ENCODE data around the gene DNAJB5.

Gene DNAJB5

DNA sequence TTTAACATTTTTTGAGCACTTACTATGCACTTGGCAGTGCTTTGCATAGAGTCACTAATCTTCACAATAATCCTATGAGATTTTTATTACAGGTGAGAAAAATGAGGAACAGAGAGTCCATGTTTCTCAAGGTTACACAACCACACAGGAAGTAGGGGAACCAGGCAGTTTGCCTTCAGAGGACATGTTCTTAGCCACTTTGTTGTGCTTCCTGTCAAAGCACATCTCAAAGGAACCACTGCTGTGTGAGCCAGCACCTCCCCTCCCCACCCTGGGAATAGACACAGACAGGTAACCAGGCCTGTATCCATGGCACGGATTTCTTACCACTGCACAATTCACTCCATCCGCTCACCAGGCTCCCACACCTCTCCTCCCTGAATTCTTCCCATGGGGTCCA, 6.3 kb upstream of the DNAJB5 start:
- DNase-seq, result no peak

DNA sequence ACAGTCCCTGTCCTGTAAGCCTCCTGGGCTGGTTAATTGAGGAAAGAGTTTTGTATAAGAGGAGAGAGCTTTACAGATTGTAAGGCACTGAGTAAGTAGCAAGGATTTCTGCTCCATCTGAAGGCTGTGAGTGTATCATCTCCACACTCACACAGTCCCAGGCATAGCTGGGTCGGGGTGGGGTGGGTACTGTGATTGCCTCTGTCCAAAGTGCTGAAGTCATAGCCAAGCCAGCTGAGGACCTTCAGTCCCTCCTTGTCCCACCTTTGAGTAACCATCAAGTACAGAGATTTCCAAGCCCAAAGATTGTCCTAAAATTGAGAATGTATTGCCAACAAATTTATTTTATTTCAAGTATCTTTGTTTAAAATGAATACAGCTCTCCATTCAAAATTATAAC, 5.5 kb upstream of the DNAJB5 start:
- DNase-seq, result no peak

DNA sequence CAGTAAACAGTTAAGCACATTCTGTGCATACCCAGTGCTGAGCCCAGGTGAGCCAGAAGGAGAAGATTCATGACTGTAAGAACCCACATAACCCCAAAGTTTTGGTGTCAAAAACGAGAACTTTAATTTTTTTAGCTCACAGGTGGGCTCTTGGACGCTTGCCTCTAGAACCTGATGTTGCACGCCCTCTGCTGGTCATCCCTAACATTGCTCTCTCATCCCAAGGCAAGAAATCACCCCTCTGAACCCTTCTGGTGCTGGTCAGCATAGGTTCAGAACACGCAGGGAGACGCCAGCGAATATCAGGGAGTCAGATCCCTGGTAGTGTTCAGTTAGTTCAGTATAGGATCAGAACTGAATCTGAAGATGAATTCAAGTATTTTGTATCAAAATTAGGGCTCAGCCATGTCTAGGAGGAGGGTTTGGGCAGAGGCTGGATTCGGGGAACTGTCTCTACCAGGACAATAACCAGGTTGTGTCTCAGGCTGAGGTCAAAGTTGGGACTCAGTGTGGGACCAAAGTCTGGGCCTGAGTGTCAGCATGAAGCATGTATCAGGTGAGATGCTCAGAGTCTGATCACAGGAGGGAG, 4.1 kb upstream of the DNAJB5 start:
- peak in 33 of 56 donors; percentile 9 to 72 (median 29) for DNase-seq

DNA sequence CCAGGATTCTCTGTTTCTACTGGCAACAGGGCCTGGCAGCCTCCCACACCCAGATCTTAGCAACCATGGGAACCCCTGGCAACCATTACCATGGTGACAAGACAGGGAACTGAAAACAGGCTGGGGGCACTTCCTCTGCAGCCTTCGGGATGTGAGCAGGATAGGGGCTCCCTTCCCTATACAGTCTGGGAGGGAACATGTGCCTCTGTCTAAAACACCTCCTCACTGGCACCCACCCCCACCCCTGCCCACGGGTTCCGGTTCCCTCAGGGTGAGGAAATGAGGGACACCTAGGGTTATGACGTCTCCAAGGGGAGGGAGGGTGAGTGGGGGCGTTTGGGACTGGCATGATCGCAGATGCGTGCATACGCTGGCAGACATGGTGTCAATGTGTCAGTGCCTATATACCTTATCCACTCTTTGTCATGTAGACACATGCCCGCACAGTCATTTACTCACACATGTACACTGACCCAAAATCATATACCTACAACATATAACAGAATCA, 3.0 kb upstream of the DNAJB5 start:
- peak in 49 of 56 donors; percentile 27 to 88 (median 68) for DNase-seq

DNA sequence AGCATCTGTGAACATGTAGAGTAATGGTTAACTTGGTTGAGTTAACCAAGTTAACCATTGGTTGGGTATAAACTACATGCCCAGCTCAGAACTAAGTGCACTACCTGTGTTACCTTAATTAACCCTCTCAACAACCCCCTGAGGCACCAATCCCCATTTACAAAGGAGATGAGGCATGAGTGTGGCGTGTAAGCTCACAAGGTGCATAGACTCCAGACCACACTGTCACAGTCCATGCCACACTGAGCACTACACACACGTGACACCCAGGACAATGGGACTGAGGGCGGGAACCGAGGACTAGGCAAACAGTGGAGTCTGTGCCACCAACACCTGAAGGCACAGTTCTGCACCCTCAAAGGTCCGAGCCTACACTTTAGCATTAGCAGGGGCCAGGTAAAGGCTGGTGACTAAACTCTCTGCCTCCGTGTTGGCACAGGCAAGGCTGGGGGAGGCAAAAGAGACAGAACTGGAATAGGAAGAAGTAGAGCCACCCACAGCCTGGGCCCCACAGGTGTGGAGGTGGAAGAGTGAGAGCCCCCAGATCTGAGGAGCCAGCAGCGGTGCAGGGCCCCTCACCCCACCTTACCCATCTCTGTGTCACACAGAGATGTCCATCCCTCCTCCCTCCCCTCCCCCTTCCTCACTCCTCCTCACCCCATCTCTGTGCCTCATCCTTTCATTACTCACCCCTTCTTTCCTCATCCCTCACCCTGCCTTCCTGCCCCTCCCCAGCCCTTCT, 2.2 kb upstream of the DNAJB5 start:
- DNase-seq, result peak in 5 of 56 donors; percentile 33 to 63 (median 49)

DNA sequence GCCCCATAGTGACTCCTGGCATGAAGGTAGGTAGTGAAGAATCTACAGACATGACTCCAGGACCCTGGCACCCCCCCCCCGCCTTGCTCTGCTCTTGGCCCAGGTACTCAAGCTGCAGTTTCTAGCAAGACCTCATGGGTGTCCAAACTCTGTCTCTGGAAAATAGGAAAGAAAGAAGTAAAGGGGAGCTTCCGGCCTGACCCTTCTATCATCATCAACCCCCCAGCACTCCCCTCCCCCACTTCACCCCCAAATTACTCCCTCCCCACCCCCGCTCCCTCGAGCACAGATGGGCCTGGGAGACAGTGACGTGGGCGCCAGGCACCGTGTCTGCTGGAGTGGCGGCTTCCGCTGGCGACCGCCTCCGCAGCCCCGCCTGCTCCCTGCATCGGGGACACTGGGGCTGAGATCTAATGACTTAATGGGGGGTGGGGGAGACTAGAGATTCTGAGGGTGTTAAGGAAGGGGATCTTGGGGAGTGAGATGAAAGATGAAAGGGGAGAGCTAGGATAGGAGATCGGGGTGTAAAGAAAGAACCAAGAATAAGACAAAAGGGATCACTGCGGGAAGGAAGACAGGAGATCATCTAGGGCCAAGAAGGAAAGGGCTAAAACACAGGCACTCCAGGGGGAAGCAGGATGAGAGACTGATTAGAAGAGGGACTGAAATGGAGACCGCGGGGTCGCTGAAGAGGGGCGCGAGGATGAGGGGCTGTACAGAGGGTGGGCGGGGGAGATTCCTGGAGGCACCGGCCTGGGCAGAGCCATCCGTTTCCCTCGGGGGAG, 1.1 kb upstream of the DNAJB5 start:
- DNase-seq, result peak in 43 of 56 donors; percentile 15 to 83 (median 49)

DNA sequence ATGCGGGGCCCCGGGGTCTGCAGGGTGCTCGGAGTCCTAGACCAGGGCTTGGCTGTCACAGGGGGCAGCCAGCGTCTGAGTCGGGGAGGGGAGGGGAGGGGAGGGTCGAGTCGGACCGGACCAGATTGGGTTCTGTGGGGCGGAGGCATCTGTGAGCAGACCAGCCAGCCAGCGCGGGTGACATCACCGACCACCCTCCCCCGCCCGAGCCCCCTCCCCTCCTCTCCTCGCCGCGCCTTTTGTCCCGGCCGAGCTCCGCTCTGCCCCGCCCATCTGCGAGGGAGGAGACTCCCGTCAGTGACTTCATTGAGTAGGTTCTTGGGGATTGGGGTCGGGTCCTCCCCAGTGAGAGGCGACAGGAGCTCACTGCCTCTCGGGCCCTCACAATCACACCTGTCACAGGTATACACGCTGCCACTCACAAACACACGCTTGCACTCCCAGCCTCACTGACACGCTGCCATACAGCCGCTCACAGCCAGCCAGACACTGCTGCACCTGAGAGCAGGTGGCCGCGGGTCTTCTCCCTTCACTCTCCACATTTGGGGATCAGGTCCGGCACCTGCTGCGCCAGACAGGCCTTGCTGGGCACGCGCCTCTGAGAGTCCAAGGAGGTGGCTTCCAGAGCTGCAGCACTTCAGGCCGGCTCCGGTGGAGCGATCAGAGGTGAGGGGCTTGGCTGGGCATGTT, 546 bp downstream of the DNAJB5 start:
- peak in 25 of 56 donors; percentile 9 to 91 (median 56) for DNase-seq

DNA sequence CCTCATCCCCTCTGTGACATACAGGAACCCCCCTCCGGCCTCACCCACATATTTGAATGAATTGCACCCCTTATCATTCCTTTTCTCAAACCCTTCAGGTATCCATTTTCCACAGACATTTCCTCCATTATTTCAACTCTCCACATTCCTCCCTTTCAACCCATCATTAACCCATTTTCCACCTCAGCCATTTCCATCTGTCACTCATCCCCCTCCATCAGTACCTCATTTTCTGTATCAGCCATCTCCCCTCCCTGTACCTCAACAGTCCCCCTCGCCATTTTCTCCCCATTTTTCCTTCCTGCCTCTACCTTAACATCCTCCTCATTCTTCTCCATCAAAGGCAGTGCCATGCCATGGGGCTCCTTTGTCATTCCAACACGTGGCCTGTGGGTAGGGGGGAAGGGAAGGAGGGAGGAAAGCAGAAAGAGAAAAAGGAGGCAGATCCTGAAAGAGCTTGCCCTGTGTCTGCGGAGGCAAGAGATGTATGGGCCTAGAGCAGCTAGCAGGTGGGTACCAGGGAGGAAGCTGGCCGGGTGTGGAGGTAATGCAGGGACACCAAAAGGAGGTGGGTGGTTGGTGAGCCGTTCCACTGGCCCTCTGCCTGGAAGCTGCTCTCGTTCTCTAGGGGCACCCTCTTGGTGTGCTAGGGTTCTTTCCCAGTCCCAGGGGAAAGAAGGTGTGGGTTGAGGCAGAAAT, 1.5 kb downstream of the DNAJB5 start:
- DNase-seq, result no peak

DNA sequence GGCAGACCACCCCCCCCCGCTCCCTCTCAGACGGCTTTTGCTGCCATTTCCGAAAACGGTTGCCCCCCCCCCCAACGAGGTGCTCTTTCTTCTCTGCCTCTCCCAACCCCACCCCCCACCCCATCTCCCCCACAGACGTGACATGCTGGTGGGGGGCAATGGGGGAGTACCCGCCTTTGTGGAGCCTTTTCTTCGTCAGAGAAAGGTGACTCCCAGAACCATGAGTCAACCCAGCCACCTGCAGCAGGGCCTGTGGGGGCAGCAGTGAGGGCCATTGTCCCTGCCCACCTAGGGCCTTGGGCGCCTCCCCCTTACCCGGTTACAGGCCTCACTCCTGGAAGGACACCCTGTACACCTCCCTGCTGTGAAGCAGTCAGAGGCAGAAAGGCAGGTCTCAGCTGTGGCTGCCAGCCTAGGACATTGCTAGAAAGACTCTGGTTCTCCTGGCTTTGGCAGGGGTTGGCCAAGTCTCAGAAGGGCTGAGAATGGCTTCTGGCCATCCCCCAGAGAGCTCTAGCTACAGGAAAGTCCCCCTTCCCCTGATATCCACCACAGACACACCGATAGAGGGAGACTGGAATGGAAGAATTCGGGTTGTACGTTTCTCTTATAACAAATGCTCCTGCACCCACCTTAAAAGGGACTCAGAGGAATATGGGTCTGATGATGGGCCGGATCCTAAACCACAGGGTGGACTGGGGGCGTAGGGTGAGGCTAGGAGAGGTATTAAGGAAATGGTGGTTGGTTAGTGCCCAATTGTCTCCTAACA, 2.2 kb downstream of the DNAJB5 start:
- peak in 20 of 56 donors; percentile 18 to 66 (median 38) for DNase-seq

DNA sequence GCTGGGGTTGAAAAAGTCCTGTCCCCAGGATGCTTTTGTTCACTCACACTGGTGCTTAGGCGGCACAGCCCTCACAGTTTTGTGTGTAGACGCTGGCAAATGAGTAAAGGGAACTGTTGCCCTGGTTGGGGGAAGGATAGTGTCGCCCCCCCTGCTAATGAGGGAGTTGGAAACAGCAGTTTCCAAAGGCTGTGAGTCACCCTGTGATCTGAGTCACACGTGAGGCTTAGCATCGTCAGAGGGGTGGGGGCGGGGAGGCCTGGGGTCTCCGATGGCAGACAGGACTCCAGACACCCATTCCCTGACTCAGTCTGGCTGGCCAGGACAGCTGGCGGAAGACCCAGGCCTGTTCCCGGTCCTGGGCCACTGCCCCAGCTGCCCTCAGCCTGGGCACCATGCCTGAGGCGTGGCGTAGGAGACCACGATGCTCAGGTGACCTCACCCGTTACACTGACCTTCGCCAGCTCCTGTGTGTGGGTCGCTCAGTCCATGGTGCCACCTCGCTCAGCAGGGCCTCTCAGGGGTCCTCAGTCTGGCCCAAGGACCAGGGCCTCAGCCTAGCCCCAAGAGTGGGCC, 2.9 kb downstream of the DNAJB5 start:
- DNase-seq, result peak in 16 of 56 donors; percentile 18 to 72 (median 45)

DNA sequence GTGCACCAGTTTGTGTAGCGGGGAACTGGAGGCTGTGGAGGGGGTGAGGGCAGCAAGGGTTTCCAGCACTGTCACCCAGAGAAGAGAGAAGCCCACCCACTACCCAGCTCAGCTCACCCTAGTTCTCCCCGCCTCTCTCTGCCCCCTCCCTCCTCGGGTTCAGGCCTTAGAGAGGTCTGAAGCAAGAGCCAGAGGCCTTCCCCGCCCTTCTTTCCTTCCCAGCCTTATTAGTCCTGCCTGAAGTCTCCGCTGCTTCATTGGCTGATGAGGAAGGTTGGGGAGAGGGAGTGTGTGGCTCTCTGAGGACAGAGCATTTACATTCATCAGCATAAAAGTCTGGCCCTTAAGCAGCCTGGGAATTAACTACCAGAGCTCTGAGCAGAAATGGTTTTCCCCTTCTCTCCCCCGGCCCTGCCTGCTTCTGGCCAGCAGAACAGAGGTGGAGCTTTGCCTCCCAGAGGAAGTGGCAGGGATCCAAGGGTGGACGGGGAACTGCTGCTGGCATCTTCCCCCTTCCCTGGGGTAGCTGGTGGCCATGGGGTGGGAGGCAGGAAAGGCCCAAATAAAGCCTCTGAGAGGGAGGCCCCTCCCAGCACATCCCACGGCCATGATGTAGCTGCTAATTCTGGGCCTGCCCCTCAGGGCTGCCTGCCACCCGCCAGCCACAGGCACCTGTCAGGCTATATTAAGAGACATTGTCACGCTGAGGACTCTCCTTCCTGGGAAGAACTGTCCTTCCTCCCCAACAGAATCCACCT, 4.1 kb downstream of the DNAJB5 start:
- DNase-seq, result peak in 41 of 56 donors; percentile 16 to 77 (median 45)

DNA sequence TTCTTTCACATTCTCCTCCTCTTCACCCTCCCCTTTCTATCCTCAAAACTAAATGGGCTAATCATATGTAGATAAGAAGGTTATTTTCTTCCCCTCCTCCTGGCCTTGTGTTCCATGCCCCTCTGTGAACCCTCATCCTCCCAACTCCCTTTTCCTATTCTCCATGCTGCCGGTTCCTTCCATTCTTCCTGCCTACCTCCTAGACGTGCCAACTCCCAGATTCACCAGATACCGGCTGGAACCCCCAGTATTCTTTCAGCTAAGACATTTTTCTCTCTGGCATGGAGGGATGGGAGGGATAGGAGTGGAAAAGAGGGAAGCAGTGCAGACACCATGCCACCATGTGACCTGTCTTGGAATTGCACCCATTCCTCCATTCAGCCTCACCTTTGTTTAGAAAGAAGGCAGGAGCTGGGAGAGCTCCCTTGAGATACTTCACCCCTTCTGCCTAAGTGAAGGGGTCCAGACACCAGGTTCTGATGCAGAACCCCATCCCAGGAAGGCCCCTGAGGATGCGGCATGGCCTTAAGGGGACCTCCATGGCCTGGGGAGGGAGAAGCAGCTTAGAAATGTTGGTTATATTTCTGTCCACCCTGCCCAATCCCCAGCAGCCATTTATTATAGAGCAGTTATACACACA, 4.8 kb downstream of the DNAJB5 start:
- peak in 15 of 56 donors; percentile 11 to 65 (median 28) for DNase-seq

DNA sequence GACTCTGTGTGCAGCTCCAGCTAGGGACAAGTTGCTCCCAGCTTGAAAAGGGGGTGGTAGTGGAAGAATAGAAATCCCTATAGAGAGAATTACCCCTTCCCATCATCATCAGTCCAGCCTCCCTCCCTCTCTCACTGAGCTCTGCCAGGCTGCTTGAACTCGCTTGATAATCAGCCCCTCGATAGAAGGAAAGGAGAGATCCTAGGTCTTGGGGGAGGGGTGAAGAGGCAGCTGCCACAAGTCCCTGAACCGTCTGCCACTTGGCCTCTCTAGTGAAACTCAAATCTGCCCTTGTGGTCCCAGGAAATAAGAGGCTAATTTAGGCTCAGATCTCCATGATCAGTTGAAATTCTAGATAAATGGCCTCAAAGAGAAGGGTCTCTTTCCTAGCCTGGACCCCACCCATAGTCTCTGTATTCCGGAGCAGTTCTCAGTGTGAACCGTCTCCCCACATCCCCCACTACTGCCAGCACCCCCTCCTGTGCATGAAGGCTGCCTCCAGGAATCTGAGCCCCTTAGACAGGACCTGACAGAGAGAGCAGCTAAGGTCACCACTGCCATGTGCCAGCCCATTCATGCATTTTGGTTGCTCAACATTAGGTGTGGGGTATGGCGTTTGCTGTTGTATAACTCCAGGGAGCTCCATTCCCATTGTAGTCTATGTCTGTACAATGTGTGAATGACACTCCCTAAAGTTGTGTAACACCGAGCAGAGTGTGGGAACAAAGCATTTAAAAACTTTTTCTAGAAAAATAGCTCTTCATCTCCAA, 5.5 kb downstream of the DNAJB5 start:
- DNase-seq, result no peak

DNA sequence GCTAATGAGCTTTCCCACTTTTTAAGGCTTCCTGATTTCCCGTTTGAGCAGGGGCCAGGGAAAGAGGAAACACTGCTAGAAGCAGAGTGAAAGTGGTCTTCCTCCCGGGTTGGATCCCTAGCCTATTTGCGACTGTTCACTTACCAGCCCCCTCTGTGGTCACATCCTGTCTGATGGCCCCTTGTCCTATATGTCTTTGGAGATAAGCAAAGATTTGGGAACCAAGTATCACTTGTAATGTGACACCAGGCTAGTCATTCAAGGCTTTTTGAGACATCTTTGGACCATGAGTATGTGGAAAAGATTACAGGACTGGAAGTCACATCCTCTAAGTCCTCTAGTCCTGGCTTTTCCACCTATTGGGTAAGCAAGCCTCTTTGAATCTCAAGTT, 6.1 kb downstream of the DNAJB5 start:
- no peak for DNase-seq

DNA sequence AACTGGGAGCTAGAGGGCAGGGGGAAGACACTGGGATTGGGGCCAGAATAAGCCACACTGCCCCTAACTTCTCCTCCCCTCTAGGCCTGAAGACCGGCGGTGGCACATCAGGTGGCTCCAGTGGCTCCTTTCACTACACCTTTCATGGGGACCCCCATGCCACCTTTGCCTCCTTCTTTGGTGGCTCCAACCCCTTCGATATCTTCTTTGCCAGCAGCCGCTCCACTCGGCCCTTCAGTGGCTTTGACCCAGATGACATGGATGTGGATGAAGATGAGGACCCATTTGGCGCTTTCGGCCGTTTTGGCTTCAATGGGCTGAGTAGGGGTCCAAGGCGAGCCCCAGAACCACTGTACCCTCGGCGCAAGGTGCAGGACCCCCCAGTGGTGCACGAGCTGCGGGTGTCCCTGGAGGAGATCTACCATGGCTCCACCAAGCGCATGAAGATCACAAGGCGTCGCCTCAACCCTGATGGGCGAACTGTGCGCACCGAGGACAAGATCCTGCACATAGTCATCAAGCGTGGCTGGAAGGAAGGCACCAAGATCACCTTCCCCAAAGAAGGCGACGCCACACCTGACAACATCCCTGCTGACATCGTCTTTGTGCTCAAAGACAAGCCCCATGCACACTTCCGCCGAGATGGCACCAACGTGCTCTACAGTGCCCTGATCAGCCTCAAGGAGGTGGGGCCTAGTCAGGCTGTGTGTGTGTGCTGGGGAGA, 6.8 kb downstream of the DNAJB5 start:
- DNase-seq, result no peak

DNA sequence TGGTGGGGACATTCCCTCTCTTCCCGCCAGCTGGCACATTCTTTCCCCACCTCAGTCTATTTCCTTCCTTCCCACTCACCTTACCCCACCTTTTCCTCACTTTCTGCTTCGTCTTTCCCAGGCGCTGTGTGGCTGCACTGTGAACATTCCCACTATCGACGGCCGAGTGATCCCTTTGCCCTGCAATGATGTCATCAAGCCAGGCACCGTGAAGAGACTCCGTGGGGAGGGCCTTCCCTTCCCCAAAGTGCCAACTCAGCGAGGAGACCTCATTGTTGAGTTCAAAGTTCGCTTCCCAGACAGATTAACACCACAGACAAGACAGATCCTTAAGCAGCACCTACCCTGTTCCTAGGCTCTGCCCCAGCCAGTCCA, 7.3 kb downstream of the DNAJB5 start:
- no peak for DNase-seq

DNA sequence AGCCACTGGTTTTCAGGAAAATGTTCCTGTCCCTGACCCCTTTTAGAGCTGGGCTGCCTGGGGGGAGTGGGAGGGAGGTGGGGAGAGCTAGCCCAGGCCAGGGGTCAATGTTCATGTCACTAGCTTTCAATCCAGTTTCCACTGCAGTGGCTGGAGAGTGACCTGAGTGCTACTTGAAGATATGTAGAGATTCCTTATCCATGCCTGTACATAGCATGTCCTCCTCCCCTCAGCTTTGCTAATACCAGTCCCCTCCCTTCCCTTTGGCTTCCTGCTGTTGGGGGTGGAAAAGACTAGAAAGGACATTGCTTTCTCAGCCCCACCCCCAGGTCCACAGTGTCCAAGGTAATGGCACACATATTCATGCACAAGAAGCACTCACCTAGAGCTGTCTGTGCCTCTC, 7.8 kb downstream of the DNAJB5 start:
- no peak for DNase-seq

Measured in amygdala (tissue), 56 donors.